SW480 (cell line): ENCODE measurements around the gene CNGA3.

Experiments
- DNase-seq: peaks from one replicate; pipeline ENCODE4 v3.0.0-alpha.2; 2016; ENCODE audit warnings: low spot score

The CNGA3 gene

GRCh38 chr2:98377544-98377943 lies 31.3 kb downstream of the CNGA3 start:
- DNase-seq, result no peak

- no peak for DNase-seq
These were observed 31.9 kb downstream of the CNGA3 start for GRCh38 chr2:98378196-98378595.

- DNase-seq, result peak; percentile 12
These were observed 32.6 kb downstream of the CNGA3 start for GRCh38 chr2:98378901-98379300.

DNA sequence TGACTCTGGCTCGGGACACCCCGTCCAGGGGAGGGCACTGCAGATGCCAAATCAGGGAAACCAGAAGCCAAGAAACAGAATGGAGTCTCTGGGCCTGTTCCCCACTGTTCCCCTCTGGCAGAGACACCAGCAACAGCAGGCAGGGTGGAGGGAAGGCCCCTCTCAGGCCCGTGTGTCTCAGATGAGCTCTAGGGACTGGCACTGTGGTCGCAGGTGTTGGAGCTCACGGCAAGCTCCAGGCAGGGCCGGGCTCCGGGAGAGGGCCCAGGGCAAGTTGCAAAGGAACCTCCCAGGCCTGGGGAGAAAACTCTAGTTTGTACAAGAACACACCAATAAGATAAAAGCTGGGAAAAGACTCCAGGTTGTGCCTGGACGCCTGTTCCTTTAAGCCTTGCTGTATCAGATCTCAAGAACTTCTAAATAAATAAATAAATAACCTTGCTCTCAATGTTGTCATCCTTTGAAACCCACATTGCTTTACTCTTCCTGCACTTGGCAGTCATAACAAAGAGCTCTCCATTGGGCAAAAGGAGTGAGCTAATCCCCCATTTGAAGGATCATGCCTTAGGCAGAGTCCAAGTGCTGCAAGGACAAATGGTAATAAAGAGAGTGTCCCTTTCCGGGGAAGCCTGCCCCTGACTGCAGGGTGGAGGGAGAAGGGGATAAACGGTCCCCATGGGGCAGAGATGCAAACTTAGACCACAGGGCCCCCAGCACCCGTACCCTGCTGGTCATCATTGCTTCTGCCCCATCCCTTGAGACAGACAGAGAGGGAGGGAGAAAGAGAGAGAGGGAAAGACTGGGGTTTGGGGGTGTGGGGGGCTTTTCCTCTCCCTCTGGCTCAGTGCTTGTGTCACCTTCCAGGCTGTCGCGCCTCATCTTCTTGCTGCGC lies 33.3 kb downstream of the CNGA3 start:
- no peak for DNase-seq

GRCh38 chr2:98380203-98380535 lies 33.9 kb downstream of the CNGA3 start:
- no peak for DNase-seq

- DNase-seq, result no peak
These were observed 35.2 kb downstream of the CNGA3 start for GRCh38 chr2:98381494-98381893.

DNA sequence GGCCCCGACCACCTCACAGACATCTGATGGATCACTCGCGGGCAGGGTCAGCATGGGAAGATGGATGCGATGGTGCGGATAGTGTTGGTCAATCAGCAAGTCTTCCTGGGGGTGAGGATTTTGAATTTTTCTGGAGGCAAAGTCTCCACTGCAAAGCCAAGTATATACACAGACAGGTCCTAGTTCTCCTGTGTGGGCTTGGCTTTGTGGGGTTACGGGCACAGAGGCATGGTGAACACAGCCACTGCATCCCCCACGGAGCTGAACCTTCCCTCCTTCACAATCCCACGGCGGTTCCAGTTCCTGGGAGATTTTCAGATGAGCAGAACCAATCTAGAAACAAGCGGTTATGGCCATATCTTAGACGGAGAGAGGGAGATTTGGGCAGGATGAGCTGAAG lies 35.8 kb downstream of the CNGA3 start:
- no peak for DNase-seq

GRCh38 chr2:98382739-98383138 lies 36.5 kb downstream of the CNGA3 start:
- DNase-seq, result no peak

- DNase-seq, result no peak
These were observed 36.9 kb downstream of the CNGA3 start for GRCh38 chr2:98383166-98383565.

DNA sequence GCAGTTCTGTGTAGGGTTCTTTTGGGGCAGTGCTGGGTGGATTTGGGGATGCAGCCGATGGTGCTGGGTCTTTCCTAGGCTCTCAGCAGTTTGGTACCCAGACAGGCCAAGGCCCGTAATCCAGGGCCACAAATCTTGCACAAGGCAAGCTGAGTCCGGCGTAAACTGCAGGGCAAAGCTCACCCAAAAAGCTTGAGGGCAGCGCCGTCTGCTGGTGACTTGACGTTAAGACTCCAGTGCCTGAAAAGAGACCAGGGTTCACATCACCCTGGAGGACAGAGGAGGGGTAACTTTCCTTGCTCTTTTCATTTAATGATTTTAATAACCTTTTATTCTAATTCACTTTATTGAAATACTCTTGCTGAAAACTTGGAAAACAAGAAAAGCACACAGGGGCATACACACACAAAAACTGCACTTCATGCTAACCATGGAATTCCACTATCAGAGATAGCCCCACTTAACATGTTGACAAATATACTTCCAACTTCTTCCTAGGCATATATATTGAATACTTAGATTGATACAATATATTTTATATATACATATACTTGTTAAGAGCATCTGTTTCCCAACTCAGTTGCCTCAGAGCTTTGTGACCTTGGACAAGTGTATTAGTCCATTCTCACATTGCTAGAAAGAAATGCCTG lies 38.9 kb downstream of the CNGA3 start:
- DNase-seq, result peak; percentile 65

GRCh38 chr2:98387478-98387877 lies 41.2 kb downstream of the CNGA3 start:
- DNase-seq, result no peak

DNA sequence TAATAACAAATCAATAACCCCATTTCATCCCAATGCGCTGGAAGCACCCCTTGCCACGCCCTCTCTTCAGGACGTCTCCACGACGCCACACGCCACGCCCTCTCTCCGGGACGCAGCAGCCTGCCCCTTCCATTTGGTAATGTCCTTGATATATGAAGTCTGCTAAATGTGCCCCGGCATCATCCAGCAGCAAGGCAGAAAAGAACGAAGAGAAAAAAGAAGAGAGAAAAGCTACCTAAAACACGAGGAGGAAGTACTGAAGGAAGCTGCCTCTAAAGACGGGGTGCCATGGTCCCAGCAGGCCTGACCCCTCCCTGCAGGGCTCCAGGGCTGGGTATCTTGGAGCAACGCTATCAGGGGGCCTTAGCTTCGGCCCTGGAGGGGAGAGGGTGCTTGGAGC lies 41.8 kb downstream of the CNGA3 start:
- no peak for DNase-seq

- no peak for DNase-seq
These were observed 42.5 kb downstream of the CNGA3 start for GRCh38 chr2:98388601-98389250.

- no peak for DNase-seq
These were observed 43.0 kb downstream of the CNGA3 start for GRCh38 chr2:98389251-98389605.

DNA sequence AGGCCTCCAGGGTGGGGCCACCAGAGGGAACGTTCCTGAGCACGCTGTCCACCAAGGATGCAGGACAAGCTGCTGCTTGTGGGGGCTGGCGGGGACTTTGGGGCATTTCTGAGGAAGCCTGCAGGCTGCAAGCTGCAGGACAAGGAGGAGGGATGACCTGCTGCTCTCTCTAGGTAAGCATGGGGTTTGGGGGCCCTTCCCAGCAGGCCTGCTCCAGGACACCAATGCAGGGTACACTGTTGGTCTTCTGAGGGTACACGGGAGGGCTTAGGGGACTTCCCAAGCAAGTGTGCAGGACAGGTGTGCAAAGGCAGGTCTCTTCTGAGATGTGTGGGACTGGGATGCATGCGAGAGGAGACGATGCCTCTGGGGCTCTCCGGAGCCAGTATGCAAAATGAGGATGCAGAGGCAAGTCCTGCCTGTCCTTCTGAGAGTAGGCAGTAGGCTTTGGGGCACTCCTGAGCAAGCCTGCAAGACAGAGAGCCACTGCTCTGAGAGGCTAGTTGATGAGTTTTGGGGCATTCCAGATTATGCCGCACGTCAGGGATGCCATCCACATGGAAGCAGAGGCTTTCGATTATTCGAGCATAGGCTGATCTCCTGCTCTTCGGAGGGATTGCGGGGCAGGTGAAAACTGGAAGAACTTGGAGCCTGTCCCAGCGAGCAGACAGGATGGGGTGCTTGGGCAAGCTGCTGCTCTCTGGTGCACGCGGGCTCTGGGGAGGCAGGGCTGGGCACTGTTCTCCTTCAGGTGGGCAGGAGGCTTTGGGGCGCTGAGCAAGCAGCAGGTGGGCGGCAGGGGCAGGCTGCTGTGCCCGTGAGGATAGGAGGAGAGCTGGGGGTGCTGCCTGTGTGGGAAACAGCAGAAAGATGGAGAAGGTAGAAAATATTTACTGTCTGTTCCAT lies 44.6 kb downstream of the CNGA3 start:
- no peak for DNase-seq

DNA sequence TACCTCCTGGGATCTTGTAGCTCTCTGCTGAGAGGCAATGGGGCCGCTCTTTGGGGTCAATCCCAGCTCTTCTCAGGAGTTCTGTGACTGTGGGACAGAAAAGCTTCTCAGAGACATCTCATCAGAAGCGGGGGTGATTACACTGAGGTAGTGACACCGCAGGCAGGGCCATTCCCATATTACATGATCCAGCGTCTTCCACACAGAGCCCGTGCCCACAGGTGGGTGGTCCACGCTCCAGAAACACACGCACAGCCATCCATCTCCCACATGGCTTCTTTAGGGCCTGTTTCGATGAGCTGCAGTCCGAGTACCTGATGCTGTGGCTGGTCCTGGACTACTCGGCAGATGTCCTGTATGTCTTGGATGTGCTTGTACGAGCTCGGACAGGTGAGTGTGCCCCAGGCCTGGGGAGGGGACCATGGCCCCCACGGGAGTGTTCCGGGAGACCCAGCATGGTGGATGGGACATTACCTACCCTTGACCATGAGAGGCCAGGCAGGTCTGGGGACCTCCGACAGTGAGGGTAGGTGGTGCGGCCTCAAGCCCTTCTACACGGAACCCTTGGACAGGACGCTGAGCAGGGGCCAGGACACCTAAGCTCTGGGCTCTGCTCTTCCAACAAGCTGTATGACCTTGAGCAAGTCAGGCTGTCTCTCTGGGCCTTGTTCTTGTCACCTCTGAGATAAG lies 45.5 kb downstream of the CNGA3 start:
- DNase-seq, result no peak

GRCh38 chr2:98393354-98393753 lies 47.1 kb downstream of the CNGA3 start:
- DNase-seq, result no peak

DNA sequence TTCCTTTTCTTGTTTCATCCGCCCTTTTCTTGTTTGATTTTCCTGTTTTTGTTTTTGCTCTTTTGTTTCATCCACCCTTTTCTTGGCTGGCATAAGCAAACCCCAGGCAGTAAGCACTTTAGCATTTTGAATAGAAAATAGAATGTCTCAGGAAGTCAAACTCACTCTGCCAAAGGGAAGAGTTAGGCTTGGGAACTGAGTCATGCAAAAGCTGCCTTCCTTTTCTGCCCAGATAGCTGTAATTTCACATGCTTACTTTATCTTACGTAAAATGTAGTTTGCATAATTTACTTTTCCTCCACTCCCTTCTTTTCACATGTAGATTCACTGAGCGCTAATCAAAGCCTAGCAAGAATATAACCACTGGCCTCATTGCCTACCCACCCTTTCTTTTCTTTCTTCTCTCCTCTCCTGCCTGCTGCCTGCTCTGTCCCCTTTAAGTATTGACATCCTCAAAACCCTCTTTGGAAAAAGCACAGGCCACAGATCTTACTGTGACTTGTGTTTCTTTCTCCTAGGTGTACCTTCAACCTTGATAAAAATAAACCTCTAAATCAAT lies 48.4 kb downstream of the CNGA3 start:
- DNase-seq, result no peak

DNA sequence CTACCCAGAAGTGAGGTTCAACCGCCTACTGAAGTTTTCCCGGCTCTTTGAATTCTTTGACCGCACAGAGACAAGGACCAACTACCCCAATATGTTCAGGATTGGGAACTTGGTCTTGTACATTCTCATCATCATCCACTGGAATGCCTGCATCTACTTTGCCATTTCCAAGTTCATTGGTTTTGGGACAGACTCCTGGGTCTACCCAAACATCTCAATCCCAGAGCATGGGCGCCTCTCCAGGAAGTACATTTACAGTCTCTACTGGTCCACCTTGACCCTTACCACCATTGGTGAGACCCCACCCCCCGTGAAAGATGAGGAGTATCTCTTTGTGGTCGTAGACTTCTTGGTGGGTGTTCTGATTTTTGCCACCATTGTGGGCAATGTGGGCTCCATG lies 49.7 kb downstream of the CNGA3 start:
- no peak for DNase-seq

DNA sequence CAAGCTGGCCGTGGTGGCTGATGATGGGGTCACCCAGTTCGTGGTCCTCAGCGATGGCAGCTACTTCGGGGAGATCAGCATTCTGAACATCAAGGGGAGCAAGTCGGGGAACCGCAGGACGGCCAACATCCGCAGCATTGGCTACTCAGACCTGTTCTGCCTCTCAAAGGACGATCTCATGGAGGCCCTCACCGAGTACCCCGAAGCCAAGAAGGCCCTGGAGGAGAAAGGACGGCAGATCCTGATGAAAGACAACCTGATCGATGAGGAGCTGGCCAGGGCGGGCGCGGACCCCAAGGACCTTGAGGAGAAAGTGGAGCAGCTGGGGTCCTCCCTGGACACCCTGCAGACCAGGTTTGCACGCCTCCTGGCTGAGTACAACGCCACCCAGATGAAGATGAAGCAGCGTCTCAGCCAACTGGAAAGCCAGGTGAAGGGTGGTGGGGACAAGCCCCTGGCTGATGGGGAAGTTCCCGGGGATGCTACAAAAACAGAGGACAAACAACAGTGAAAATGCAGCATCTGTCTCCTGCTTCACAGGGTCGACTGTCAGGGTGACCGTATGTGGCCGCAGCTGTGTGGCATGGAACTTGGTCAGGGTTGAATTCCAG lies 50.6 kb downstream of the CNGA3 start:
- no peak for DNase-seq

DNA sequence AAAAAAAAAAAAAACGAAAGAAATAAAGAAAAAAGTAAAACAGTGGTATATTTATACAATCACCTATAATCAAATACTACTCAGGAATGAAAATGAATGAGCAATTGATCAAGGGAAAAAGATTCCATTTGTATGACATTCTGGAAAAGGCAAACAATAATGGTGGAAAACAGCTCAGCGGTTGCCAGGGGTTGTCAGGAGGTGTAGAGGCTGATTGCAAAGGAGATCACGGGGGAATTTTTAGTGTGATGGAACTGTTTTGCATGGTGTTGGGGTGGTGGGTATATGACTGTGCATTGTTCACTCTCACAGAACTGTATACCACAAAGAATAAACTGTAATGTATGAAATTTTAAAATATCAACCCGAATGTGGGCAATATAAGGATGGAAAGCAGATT lies 52.9 kb downstream of the CNGA3 start:
- no peak for DNase-seq
